HG03175 (cell line): ENCODE data around the gene SCRN3.

Experiments used
- ATAC-seq: cut with Tn5 transposase; IDR thresholded peaks from one replicate; pipeline ENCODE4 v1.9.1; 2021; ENCODE audit warnings: mild to moderate bottlenecking, moderate library complexity; ENCODE audit not compliant: unreplicated experiment

SCRN3 gene

GRCh38 chr2:174477759-174478158 is 82.2 kb downstream of the SCRN3 start:
- no peak for ATAC-seq
